ENCODE data around the gene THOC5.

The THOC5 gene

GRCh38 chr22:29476116-29476515, 77.4 kb downstream of the THOC5 start:
- DNase-seq (ENCODE audit: low read depth, low spot score): no peak

GRCh38 chr22:29475550-29475949, 78.0 kb downstream of the THOC5 start:
- DNase-seq (ENCODE audit: low read depth, low spot score): no peak

- DNase-seq (ENCODE audit: low read depth, low spot score): no peak
Measured at GRCh38 chr22:29473001-29473400, 80.6 kb downstream of the THOC5 start.

DNA sequence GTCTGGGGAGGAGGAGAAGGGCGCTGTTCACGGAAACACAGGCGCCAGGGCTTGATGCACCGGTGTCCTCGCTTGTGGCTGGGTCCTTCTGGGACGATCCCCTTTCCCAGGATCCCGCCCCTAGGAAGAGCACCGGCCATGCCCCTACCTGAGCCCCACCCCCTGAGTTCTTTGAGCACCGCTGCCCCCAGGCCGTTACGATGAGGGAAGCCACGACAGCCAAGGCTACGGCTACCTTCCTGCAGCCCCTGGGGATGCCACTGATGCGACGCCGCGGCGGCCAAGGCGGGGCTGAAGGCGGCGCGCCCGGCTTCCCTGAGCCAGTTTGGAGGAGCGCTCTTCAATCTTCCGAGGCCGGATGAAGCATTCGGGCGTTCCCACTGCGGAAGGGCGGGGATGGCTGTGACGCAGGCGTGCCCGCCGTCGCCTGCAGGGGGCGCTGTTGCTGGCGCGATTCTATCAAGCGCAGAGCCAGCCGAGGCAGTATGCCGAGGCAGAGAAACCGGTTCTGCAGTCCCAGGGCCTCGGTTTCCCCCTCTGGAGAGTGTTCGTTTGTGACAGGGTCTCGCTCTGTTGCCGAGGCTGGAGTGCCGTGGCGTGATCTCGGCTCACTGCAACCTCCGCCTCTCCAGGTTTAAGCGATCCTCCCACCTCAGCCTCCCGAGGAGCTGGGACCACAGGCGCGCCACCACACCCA, 83.2 kb downstream of the THOC5 start:
- peak; percentile 54 for DNase-seq (ENCODE audit: low read depth, low spot score)

DNA sequence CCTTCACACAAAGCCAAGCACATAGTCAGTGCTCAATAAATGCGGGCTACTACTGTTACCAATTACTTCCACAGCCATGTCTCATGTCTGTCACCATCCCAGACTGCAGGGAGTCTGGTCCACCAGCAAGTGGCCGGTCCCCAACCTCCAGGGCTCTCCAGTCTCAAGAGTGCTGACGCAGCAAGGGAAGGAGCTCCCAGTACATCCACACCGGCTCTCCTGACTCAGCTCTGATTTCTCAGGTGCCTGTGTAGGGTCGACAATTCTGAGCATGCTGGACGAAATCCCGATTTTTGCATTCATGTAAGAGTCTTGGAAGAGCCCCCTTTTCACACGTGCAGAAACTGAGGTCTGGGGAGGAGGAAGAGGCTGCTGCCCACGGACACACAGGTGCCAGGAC, 83.8 kb downstream of the THOC5 start:
- no peak for DNase-seq (ENCODE audit: low read depth, low spot score)

DNA sequence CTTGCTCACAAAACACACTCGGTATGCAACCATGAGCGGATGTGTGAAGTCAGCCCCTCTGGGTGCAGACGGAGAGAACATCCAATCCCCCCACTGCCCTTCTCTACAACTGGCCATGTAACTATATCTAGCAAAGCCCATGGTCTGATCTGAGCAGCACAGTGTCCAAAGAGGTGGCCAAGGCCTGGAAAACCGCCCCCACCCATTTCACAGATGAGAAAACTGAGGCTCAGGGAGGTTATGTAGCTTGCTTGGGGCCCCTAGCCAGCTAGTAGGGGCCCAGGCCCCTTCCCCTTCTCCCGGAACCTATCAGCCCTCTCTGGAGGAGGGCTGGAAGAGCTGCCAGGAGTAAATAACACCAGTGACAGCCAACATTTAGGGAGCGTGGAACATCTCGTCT, 89.0 kb downstream of the THOC5 start:
- DNase-seq (ENCODE audit: low read depth, low spot score): no peak

DNA sequence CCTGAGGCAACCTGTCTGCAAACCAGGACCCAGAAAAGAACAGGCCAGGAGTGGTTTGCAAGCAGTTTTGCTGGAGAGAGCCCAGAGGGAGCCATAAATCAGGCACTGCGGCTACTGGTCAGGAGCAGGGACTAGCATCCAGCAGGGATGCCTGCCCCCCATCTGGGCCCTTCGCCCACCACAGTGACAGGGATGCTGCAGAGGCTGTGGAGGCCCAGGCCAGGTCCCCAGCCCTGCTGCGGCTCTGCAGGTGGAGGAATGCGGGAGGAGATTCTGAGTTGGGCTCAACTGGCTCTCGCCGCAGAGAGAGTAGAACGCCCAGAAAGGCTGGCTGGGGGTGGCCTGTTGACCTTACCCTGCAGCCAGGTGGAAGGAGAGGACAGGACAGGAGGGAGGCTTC, 89.9 kb downstream of the THOC5 start:
- no peak for DNase-seq (ENCODE audit: low read depth, low spot score)

DNA sequence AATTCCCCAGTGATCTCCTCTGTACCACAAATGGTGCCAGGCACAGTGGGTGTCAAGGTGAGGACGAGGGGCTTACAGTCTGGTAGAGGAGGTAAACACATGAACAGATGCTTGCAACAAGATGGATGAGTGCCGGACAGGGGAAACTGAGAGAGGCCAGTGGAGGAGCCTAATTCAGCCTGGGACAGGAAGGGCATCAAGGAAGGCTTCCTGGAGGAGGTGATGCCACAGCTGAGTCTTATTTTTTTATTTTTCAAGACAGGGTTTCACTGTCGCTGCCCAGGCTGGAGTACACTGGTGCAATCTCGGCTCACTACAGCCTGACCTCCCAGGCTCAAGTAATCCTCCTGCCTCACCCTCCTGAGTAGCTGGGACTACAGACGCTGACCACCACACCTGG, 92.3 kb downstream of the THOC5 start:
- no peak for DNase-seq (ENCODE audit: low read depth, low spot score)

GRCh38 chr22:29459773-29460172, 93.8 kb downstream of the THOC5 start:
- no peak for DNase-seq (ENCODE audit: low read depth, low spot score)

GRCh38 chr22:29458551-29458950, 95.0 kb downstream of the THOC5 start:
- no peak for DNase-seq (ENCODE audit: low read depth, low spot score)

DNA sequence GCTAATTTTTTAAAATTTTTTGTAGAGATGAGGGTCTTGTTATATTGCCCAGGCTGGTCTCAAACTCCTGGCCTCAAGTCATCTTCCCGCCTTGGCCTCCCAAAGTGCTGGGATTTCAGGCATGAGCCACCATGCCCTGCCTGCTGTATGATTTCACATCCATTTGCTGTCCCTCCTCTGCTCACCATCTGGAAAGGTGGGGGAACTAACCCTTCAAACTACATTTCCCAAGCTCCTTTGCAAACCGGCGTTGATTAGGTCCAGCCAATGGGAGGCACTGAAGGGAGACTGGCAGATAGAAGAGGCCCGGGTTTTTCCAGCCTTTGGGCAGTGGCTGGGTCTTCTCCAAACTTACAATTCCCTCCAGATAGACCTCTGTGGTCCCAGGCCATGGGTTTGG, 95.8 kb downstream of the THOC5 start:
- peak; percentile 74 for DNase-seq (ENCODE audit: low read depth, low spot score)

DNA sequence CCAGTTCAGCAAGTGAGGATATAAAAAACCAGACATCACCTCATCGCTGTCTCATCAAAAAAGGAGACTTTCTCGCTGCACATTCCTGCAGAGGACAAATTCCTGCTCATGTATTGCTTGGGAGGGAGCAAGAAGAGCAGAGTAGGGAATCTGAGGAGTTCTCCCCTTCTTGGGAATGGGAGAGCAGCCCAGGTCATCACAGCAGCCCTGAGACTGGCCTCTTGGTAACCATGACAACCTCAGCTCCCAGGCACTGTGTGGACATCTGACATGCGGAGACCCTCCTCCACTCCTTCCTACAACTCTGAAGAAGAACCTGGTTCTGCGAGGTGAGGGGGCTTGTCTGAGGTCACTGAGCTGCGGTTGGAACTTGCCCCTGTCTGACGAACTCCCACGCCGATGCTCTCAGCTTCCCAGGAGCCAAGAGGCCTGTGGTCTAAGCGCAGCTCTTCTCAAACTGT, 97.3 kb downstream of the THOC5 start:
- no peak for DNase-seq (ENCODE audit: low read depth, low spot score)
